HepG2 (cell line): Measurements from ENCODE around the gene SIAH1. TPM values are rescaled to one million over a fixed set of nuclear protein-coding genes. Genes with fewer than 3 reads are reported as not detected.

Experiments
- ARNT2 ChIP-seq: sonication (generic); formaldehyde crosslinking; IDR thresholded peaks from 2 replicates; pipeline ENCODE4 v1.8.0; 2022; ENCODE audit warnings: mild to moderate bottlenecking, low read depth, missing genetic modification reagents, moderate library complexity
- CCDC6 ChIP-seq: sonication (generic); formaldehyde crosslinking; IDR thresholded peaks from 2 replicates; pipeline ENCODE4 v1.8.1; 2022; ENCODE audit warnings: mild to moderate bottlenecking, missing genetic modification reagents, moderate library complexity
- FOSL2 ChIP-seq: sonication (generic); formaldehyde crosslinking; IDR thresholded peaks from 2 replicates; pipeline ENCODE4 v1.4.0; 2020; ENCODE audit warnings: missing genetic modification reagents
- FOXA3 ChIP-seq: IDR thresholded peaks from 2 replicates; pipeline ENCODE4 v1.6.1; 2016; ENCODE audit warnings: missing genetic modification reagents, missing compliant biosample characterization
- HDAC1 ChIP-seq: sonication (generic); formaldehyde crosslinking; IDR thresholded peaks from 2 replicates; pipeline ENCODE4 v1.5.1; 2020; ENCODE audit warnings: mild to moderate bottlenecking, missing genetic modification reagents
- MIXL1 ChIP-seq: IDR thresholded peaks from 2 replicates; pipeline ENCODE4 v1.6.1; 2016
- ONECUT2 ChIP-seq: sonication (generic); formaldehyde crosslinking; IDR thresholded peaks from 2 replicates; pipeline ENCODE4 v1.4.0; 2020; ENCODE audit warnings: missing genetic modification reagents
- PBX2 ChIP-seq: IDR thresholded peaks from 2 replicates; pipeline ENCODE4 v1.6.1; 2016; ENCODE audit warnings: control low read depth
- PHF20 ChIP-seq: sonication (generic); formaldehyde crosslinking; IDR thresholded peaks from 2 replicates; pipeline ENCODE4 v1.5.0; 2020; ENCODE audit warnings: mild to moderate bottlenecking, missing genetic modification reagents
- POLR2G ChIP-seq: fragments of 200-400 bp; formaldehyde crosslinking; IDR thresholded peaks from 2 replicates; pipeline ENCODE4 v1.6.1; 2018; ENCODE audit warnings: mild to moderate bottlenecking, low read depth, low read length, moderate library complexity
- RAD21 ChIP-seq: fragments of 450-650 bp; formaldehyde crosslinking; IDR thresholded peaks from 2 replicates; pipeline ENCODE4 v1.5.0; 2020; ENCODE audit warnings: mild to moderate bottlenecking
- REPIN1 ChIP-seq: sonication (generic); formaldehyde crosslinking; IDR thresholded peaks from 2 replicates; pipeline ENCODE4 v1.8.0; 2022; ENCODE audit warnings: missing genetic modification reagents, low read depth, mild to moderate bottlenecking, borderline replicate concordance
- SALL2 ChIP-seq: sonication (generic); formaldehyde crosslinking; IDR thresholded peaks from 2 replicates; pipeline ENCODE4 v1.8.1; 2023; ENCODE audit warnings: mild to moderate bottlenecking, missing genetic modification reagents, inconsistent platforms
- SAP130 ChIP-seq: IDR thresholded peaks from 2 replicates; pipeline ENCODE4 v1.6.1; 2016; ENCODE audit warnings: low read depth
- ZFP62 ChIP-seq: sonication (generic); formaldehyde crosslinking; IDR thresholded peaks from 2 replicates; pipeline ENCODE4 v1.4.0; 2020; ENCODE audit warnings: missing genetic modification reagents
- ZFP82 ChIP-seq: sonication (generic); formaldehyde crosslinking; IDR thresholded peaks from 2 replicates; pipeline ENCODE4 v1.5.1; 2020; ENCODE audit warnings: mild to moderate bottlenecking, missing genetic modification reagents, borderline replicate concordance
- ZNF281 ChIP-seq: sonication (generic); formaldehyde crosslinking; IDR thresholded peaks from 2 replicates; pipeline ENCODE4 v1.4.0; 2020; ENCODE audit warnings: missing genetic modification reagents, borderline replicate concordance
- ZNF317 ChIP-seq: sonication (generic); formaldehyde crosslinking; IDR thresholded peaks from 2 replicates; pipeline ENCODE4 v1.5.0; 2020; ENCODE audit warnings: mild to moderate bottlenecking, missing genetic modification reagents
- polyA plus RNA-seq, 8 experiments: library from polyadenylated mRNA; depleted of rRNA in 3 of 8; stranded (reverse) in 7 of 8; unstranded in 1 of 8; fragments of >200 nt; fragmentation: Illumina TruSeq in 4 of 8; extraction: Trizol in 4 of 8; gene quantifications; 2 replicates each; pipeline versions ENCODE4 v1.2.1 to v1.2.3, GENCODE V29; 2011 to 2016; ENCODE audit warnings: low read depth in 4 of 8, missing spikeins in 1 of 8, mixed read lengths in 1 of 8; ENCODE audit not compliant: insufficient read depth in 1 of 8
- total RNA-seq, 5 experiments: library from RNA; depleted of rRNA; stranded (reverse); fragments of >200 nt; fragmentation: Illumina TruSeq; extraction: Trizol; gene quantifications; 2 replicates each; pipeline ENCODE4 v1.2.3, GENCODE V29; 2016; ENCODE audit warnings: low read depth in 1 of 5
- TF ChIP-seq, protein P1 (sequence below): sonication (generic); formaldehyde crosslinking; conservative IDR thresholded peaks from 2 replicates; pipeline ENCODE4 v1.4.0; 2020; ENCODE audit warnings: missing genetic modification reagents
- TF ChIP-seq, protein P2 (sequence below), 2 experiments: IDR thresholded peaks; 2 replicates each; pipeline ENCODE4 v1.6.1; 2011 to 2012; ENCODE audit warnings: low read length in 2 of 2, borderline replicate concordance in 1 of 2, low read depth in 1 of 2, mild to moderate bottlenecking in 1 of 2, moderate library complexity in 1 of 2

SIAH1 gene
- total and polyA plus RNA-seq, 2 of the 13 experiments (the other 11 are each of a cell fraction or from before 2014, with no cell fraction given) = 16.0 to 28.6 TPM

DNA sequence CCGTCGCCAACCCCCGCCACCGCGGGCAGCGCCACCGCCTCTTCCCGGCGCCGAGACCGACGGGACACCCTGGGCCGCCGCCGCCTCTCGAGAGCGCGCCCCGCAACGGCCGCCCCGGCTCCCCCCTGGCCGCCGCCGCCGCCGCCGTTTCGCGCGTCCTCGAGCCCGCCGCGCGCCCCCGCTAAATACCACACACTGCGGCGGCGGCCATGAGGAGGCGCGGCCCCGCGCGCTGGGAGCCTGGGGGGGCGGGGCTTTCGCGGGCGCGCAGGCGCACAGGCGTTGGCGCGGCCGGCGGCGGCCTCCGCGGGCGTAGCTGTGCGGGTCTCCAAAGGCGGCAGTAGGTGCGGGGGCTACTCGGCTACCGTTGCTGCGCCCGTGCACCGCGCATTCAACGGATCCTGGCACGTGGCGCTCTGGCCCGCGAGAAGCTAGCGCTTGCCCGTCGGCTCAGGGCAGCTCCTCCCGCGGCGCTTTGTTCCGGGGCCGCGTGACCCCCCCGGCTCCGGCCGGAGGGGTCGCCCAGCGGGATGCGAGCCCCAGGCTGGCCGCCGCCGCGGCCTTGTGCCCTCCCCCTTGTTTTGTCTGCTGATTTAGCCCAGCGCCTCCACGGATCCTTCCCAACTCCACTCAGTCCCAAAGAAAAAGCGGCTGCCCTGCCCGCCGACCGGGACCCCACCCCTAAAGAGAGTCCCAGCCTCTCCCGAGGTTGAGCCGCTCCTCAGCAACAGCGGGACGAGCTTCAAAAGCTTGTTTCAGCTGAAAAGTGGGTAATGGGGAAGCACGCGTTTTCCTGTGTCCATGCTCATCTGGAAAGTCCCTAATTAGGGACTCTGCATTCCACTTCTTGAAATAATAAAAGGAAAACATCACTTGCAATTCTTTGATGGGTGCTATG is at the start of gene SIAH1 (continued):
- TF ChIP-seq RAD21 (CRISPR knock-in tag) (peak; percentile 61; the same call in 1 of the 2 replicates), FOSL2 (CRISPR knock-in tag) (no peak), CCDC6 (CRISPR knock-in tag) (no peak), POLR2G (peak; percentile 87), SALL2 (CRISPR knock-in tag) (no peak), ARNT2 (peak; percentile 85), MIXL1 (CRISPR knock-in tag) (0 out of 2 replicates have a peak, but pooled peaks have one; percentile 4), PBX2 (CRISPR knock-in tag) (no peak), PHF20 (CRISPR knock-in tag) (peak; percentile 63), ZNF317 (peak; percentile 57; the same call in 1 of the 2 replicates), ZFP62 (CRISPR knock-in tag) (no peak), FOXA3 (CRISPR knock-in tag) (peak; percentile 8; the same call in 1 of the 2 replicates), SAP130 (peak; percentile 63), ZFP82 (peak; percentile 87; the same call in 1 of the 2 replicates), ONECUT2 (CRISPR knock-in tag) (no peak), ZNF281 (CRISPR knock-in tag) (0 out of 2 replicates have a peak, but pooled peaks have one; percentile 9), HDAC1 (peak; percentile 74), REPIN1 (CRISPR knock-in tag) (peak; percentile 78; the same call in 1 of the 2 replicates)
- TF ChIP-seq, protein P1, sequence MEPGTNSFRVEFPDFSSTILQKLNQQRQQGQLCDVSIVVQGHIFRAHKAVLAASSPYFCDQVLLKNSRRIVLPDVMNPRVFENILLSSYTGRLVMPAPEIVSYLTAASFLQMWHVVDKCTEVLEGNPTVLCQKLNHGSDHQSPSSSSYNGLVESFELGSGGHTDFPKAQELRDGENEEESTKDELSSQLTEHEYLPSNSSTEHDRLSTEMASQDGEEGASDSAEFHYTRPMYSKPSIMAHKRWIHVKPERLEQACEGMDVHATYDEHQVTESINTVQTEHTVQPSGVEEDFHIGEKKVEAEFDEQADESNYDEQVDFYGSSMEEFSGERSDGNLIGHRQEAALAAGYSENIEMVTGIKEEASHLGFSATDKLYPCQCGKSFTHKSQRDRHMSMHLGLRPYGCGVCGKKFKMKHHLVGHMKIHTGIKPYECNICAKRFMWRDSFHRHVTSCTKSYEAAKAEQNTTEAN (CRISPR knock-in tag) = peak; percentile 23; the same call in 1 of the 2 replicates
- TF ChIP-seq, protein P2, sequence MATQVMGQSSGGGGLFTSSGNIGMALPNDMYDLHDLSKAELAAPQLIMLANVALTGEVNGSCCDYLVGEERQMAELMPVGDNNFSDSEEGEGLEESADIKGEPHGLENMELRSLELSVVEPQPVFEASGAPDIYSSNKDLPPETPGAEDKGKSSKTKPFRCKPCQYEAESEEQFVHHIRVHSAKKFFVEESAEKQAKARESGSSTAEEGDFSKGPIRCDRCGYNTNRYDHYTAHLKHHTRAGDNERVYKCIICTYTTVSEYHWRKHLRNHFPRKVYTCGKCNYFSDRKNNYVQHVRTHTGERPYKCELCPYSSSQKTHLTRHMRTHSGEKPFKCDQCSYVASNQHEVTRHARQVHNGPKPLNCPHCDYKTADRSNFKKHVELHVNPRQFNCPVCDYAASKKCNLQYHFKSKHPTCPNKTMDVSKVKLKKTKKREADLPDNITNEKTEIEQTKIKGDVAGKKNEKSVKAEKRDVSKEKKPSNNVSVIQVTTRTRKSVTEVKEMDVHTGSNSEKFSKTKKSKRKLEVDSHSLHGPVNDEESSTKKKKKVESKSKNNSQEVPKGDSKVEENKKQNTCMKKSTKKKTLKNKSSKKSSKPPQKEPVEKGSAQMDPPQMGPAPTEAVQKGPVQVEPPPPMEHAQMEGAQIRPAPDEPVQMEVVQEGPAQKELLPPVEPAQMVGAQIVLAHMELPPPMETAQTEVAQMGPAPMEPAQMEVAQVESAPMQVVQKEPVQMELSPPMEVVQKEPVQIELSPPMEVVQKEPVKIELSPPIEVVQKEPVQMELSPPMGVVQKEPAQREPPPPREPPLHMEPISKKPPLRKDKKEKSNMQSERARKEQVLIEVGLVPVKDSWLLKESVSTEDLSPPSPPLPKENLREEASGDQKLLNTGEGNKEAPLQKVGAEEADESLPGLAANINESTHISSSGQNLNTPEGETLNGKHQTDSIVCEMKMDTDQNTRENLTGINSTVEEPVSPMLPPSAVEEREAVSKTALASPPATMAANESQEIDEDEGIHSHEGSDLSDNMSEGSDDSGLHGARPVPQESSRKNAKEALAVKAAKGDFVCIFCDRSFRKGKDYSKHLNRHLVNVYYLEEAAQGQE (IDR thresholded peaks at IDR 0.05; ENCODE audit: borderline replicate concordance in 1 of 2, low read depth in 1 of 2, low read length in 2 of 2) = peak in 1 of 2 experiments; percentile 24; a peak in 1 of 4 replicates
